GM18909 (cell line): Measurements from ENCODE around the gene SRF.

Experiments
- ATAC-seq: cut with Tn5 transposase; IDR thresholded peaks from one replicate; pipeline ENCODE4 v1.9.1; 2021; ENCODE audit warnings: mild to moderate bottlenecking; ENCODE audit not compliant: unreplicated experiment, poor library complexity

The SRF gene

DNA sequence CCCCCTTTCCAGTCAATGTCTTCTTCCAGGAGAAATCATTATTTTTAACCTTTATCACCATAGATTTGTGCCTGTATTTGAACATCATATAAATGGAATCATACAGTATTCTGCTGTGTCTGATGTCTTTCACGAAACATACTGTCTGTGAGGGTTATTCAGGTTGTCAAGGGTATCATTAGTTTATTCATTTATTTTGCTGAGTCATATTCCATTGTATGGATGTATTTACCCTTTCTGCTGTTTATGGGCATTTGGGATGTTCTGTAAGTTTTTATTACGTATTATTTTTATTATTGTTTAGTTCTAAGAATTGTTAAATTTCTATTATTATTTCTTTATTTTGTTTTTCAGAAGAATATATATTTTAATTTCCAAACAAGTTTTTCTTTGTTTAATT lies 36.2 kb downstream of the SRF start:
- no peak for ATAC-seq

DNA sequence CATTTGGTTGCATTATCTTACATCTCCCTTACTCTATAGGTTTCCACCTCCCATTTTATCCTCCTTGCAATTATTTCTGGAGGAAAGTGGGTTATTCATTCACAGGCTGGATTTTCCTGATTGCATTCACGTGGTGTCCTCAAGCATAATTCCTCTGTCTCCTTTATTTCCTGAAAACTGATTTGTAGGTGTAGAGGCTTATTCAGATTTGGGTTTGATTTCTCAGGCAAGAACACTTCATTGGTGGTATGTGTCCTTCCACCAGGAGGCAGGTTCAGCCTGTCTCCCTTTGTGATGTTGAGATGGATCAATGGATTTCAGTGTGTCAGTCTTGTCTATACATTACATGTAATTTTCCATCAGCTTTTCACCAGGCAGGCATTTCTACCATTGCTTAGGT lies 40.9 kb downstream of the SRF start:
- ATAC-seq = no peak

- ATAC-seq = no peak
These were observed 42.4 kb downstream of the SRF start for GRCh38 chr6:43213431-43213830.

DNA sequence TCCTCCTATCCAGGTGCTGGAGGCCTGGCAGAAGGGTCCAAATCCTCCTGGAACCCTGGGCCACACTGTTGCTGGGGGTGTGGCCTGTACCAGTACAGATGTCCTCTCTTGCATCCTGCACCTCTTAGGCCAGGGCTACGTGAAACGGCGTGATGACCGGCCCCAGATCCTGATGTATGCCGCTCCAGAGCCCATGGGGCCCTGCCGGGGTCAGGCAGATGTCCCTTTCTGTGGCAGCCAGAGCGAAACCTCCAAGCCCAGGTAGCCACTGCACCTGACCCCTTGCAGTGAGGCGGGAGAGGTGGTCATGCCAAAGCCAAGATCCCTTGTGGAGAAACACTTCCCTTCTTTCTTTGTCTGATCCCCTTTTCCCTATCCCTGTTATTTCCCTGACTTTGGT lies 44.0 kb downstream of the SRF start:
- ATAC-seq = no peak

DNA sequence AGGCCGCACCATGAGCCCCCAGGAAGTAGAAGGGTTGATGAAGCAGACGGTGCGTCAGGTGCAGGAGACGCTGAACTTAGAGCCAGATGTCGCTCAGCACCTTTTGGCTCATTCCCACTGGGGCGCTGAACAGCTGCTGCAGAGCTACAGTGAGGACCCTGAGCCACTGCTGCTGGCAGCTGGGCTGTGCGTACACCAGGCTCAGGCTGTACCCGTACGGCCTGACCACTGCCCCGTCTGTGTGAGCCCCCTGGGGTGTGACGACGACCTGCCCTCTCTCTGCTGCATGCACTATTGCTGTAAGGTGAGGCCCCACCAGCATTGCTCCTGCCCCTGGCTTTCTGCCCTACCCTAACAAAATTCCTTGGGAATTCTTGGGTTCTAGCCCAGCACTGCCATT lies 45.1 kb downstream of the SRF start:
- ATAC-seq = no peak

GRCh38 chr6:43217351-43217750 lies 46.3 kb downstream of the SRF start:
- no peak for ATAC-seq

- ATAC-seq = no peak
These were observed 48.0 kb downstream of the SRF start for GRCh38 chr6:43219119-43219518.

- ATAC-seq = no peak
These were observed 48.7 kb downstream of the SRF start for GRCh38 chr6:43219814-43220213.

DNA sequence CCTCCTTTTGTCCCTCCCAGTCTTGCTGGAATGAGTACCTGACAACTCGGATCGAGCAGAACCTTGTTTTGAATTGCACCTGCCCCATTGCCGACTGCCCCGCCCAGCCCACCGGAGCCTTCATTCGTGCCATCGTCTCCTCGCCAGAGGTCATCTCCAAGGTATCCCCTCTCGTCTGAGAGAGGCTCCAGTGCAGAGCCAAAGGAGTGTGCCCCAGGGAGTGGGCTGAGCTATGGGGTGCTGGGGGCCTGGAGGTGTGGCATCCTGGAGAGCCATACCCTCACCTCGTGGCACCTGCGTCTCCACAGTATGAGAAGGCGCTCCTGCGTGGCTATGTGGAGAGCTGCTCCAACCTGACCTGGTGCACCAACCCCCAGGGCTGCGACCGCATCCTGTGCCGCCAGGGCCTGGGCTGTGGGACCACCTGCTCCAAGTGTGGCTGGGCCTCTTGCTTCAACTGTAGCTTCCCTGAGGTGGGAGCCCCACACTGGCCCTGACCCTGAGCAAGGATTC lies 49.4 kb downstream of the SRF start:
- no peak for ATAC-seq

GRCh38 chr6:43221046-43221972 lies 50.2 kb downstream of the SRF start:
- no peak for ATAC-seq

DNA sequence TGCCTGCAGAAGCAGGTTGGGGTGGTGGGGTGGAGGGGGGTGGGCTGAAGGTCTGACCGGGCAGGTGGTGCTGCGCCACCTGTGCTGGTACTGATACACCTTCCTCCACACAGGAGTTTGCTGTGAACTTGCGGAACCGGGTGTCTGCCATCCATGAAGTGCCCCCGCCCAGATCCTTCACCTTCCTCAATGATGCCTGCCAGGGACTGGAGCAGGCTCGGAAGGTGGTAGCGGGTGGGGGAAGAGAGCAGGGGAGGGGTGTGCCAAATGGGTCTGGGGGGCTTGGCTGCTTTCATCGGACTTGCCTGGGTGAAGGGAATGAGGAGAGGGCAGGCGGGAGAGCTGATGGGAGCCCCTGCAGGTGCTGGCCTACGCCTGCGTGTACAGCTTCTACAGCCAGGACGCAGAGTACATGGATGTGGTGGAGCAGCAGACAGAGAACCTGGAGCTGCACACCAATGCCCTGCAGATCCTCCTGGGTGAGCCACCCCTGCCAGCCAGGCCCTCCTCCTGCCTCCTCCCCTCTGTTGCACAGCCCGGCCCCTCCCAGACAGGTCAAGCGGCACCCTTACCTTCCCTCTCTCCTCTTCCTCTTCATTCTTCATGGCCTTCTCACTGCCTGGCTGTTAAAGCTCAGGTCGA lies 51.5 kb downstream of the SRF start:
- no peak for ATAC-seq

DNA sequence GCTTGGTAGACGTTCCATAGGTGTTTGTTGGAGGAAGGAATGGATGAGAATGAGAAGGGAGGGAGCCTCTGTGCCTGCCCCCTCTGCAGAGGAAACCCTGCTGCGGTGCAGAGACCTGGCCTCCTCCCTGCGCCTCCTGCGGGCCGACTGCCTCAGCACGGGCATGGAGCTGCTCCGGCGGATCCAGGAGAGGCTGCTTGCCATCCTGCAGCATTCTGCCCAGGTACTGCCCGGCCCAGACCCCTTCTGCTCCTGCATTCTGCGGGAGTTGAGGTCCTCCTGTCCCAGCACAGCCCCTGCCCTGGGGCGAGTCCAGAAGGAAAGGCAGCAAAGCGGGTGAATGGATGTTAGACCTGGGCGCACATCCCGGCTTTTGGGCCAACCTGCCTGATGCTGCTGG lies 52.1 kb downstream of the SRF start:
- ATAC-seq = no peak

- ATAC-seq = no peak
These were observed 55.3 kb downstream of the SRF start for GRCh38 chr6:43226192-43226851.

- ATAC-seq = peak; percentile 80
These were observed 58.1 kb downstream of the SRF start, which contains the start of gene DNPH1 for GRCh38 chr6:43228951-43229802. DNPH1 (minus strand) TSS chr6:43229481; CDS start chr6:43229456, 25 bp downstream.

GRCh38 chr6:43229803-43230620 lies 58.9 kb downstream of the SRF start:
- ATAC-seq = no peak

DNA sequence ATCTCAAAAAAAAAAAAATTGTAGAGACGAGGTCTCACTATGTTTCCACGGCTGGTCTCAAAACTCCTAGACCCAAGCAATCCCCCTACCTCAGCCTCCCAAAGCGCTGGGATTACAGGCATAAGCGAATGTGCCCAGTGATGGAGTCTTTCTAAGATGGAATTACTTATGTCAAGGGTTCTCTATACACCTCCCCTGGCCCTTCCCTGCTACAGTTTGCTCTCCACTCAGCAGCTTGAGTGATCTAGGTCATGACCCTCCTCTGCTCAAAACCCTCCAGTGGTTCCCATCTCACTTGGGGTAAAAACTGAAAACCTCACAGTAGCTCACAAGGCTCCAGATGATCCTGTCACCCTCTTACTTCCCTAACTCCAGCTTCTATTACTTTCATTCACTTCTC lies 60.0 kb downstream of the SRF start:
- no peak for ATAC-seq
